ENCODE results near the gene CTSE. TPM values are rescaled to one million over a fixed set of nuclear protein-coding genes. Genes with fewer than 3 reads are reported as not detected.

The CTSE gene
- total and polyA plus RNA-seq, 2 of the 13 experiments (the other 11 are each of a cell fraction or from before 2014, with no cell fraction given) = 0.50 to 0.69 TPM

DNA sequence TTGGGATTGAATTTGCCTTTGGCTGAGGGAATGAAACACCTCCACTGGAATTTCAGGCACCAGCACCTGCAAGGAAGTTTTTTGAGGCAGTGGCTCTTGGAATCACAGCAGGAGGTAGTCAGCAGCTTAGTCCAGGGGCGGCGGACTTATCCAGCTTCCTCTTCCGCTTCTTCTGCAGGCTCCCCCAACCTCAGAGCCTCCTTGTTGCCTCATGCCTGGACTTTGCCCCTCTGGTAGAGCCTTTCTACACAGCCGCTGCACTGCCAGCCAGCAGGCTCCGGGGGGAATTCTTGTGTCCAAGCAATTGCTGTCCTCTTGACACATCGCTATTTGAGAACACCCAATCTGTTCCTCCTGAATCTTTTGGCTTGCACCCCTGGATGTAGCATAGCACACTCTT lies 24.9 kb upstream of the CTSE start (continued):
- TF ChIP-seq ELF4 (CRISPR knock-in tag; IDR thresholded peaks at IDR 0.05; ENCODE audit: borderline replicate concordance) (0 out of 2 replicates have a peak, but pooled peaks have one; percentile 53), HOMEZ (CRISPR knock-in tag; IDR thresholded peaks at IDR 0.05; ENCODE audit: low read depth) (no peak), ZNF788 (CRISPR knock-in tag; IDR thresholded peaks at IDR 0.05; ENCODE audit: borderline replicate concordance) (no peak; the same call in 1 of the 2 replicates), ZNF414 (CRISPR knock-in tag; IDR thresholded peaks at IDR 0.05) (0 out of 2 replicates have a peak, but pooled peaks have one; percentile 57), BCL6 (CRISPR knock-in tag; IDR thresholded peaks at IDR 0.05) (0 out of 2 replicates have a peak, but pooled peaks have one; percentile 13), ZNF790 (CRISPR knock-in tag; IDR thresholded peaks at IDR 0.05; ENCODE audit: borderline replicate concordance) (no peak), CEBPB (IDR thresholded peaks at IDR 0.05; ENCODE audit: borderline replicate concordance, low read depth, low read length) (peak; percentile 89), GABPA (IDR thresholded peaks at IDR 0.05; ENCODE audit: low read depth, low read length) (peak; percentile 33), GABPA (CRISPR knock-in tag; IDR thresholded peaks at IDR 0.05; ENCODE audit: low read depth) (peak; percentile 79), ZNF136 (CRISPR knock-in tag; IDR thresholded peaks at IDR 0.05; ENCODE audit: low read depth) (no peak), TP53 (CRISPR knock-in tag; conservative IDR thresholded peaks at IDR 0.05) (no peak), GABPB1 (CRISPR knock-in tag; IDR thresholded peaks at IDR 0.05) (peak; percentile 63), ZNF644 (CRISPR knock-in tag; IDR thresholded peaks at IDR 0.05; ENCODE audit: low read depth) (peak; percentile 92), PLSCR1 (CRISPR knock-in tag; IDR thresholded peaks at IDR 0.05; ENCODE audit: borderline replicate concordance) (no peak), ZFX (CRISPR knock-in tag; IDR thresholded peaks at IDR 0.05; ENCODE audit: low read depth) (peak; percentile 39; the same call in 1 of the 2 replicates), SAP130 (CRISPR knock-in tag; IDR thresholded peaks at IDR 0.05; ENCODE audit: low read depth) (peak; percentile 70; the same call in 1 of the 2 replicates), GATAD2A (CRISPR knock-in tag; IDR thresholded peaks at IDR 0.05) (peak; percentile 91), HNF1B (CRISPR knock-in tag; IDR thresholded peaks at IDR 0.05) (peak; percentile 74; the same call in 1 of the 2 replicates), YEATS4 (CRISPR knock-in tag; IDR thresholded peaks at IDR 0.05; ENCODE audit: borderline replicate concordance) (peak; percentile 70; the same call in 1 of the 2 replicates), ZNF780A (CRISPR knock-in tag; IDR thresholded peaks at IDR 0.05) (peak; percentile 74; the same call in 1 of the 2 replicates), MTA1 (CRISPR knock-in tag; IDR thresholded peaks at IDR 0.05; ENCODE audit: borderline replicate concordance) (peak; percentile 85; the same call in 1 of the 2 replicates)
- TF ChIP-seq, protein P1, sequence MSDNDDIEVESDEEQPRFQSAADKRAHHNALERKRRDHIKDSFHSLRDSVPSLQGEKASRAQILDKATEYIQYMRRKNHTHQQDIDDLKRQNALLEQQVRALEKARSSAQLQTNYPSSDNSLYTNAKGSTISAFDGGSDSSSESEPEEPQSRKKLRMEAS (IDR thresholded peaks at IDR 0.05) = peak; percentile 72
- TF ChIP-seq, protein P2, sequence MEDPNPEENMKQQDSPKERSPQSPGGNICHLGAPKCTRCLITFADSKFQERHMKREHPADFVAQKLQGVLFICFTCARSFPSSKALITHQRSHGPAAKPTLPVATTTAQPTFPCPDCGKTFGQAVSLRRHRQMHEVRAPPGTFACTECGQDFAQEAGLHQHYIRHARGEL (CRISPR knock-in tag; IDR thresholded peaks at IDR 0.05) = no peak
- TF ChIP-seq, protein P3, sequence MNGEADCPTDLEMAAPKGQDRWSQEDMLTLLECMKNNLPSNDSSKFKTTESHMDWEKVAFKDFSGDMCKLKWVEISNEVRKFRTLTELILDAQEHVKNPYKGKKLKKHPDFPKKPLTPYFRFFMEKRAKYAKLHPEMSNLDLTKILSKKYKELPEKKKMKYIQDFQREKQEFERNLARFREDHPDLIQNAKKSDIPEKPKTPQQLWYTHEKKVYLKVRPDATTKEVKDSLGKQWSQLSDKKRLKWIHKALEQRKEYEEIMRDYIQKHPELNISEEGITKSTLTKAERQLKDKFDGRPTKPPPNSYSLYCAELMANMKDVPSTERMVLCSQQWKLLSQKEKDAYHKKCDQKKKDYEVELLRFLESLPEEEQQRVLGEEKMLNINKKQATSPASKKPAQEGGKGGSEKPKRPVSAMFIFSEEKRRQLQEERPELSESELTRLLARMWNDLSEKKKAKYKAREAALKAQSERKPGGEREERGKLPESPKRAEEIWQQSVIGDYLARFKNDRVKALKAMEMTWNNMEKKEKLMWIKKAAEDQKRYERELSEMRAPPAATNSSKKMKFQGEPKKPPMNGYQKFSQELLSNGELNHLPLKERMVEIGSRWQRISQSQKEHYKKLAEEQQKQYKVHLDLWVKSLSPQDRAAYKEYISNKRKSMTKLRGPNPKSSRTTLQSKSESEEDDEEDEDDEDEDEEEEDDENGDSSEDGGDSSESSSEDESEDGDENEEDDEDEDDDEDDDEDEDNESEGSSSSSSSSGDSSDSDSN (CRISPR knock-in tag; IDR thresholded peaks at IDR 0.05) = no peak

Measured in HepG2 (cell line).